WTC11 (cell line): Measurements from ENCODE around the gene COL4A2. TPM values are rescaled to one million over a fixed set of nuclear protein-coding genes. Genes with fewer than 3 reads are reported as not detected.

Source experiments
- ATAC-seq: fragments of 200-7000 bp; cut with Tn5 transposase; 2 replicates; pipeline ENCODE4 v1.10.0; 2021; ENCODE audit warnings: mild to moderate bottlenecking, moderate library complexity
- CTCF ChIA-PET: fragments of 300-600 bp; sonication (Branson Sonifier 250); formaldehyde crosslinking; loops from one replicate; lab custom pipeline; 2021; ENCODE audit warnings: antibody characterized with exemption; lab: Charles Lee
- POLR2A ChIA-PET: fragments of 350-600 bp; sonication (Branson Sonifier 250); formaldehyde crosslinking; loops from one replicate; lab custom pipeline; 2021; ENCODE audit warnings: antibody characterized with exemption; lab: Charles Lee
- DNase-seq: peaks from one replicate; pipeline ENCODE4 v3.0.0; 2021; ENCODE audit warnings: low spot score
- H3K27ac Mint-ChIP-seq: 2 replicates; pipeline ENCODE4 v1.8.0; 2021; ENCODE audit warnings: mixed read lengths
- H3K27me3 Mint-ChIP-seq: 2 replicates; pipeline ENCODE4 v1.8.0; 2021; ENCODE audit warnings: low read depth, mild to moderate bottlenecking, moderate library complexity, mixed read lengths
- H3K36me3 Mint-ChIP-seq: 2 replicates; pipeline ENCODE4 v1.8.0; 2021; ENCODE audit warnings: mixed read lengths
- H3K4me1 Mint-ChIP-seq: 2 replicates; pipeline ENCODE4 v1.8.0; 2022; ENCODE audit warnings: mixed read lengths
- H3K4me3 Mint-ChIP-seq: 2 replicates; pipeline ENCODE4 v1.8.0; 2021; ENCODE audit warnings: mild to moderate bottlenecking, moderate library complexity, mixed read lengths
- H3K9me3 Mint-ChIP-seq: 2 replicates; pipeline ENCODE4 v1.8.0; 2021; ENCODE audit warnings: mixed read lengths
- ELF4 ChIP-seq: sonication (generic); formaldehyde crosslinking; IDR thresholded peaks from 2 replicates; pipeline ENCODE4 v1.8.1; 2022; ENCODE audit warnings: low read depth, mild to moderate bottlenecking, moderate library complexity, missing genetic modification reagents
- EMX1 ChIP-seq: fragments of 250-450 bp; sonication (Bioruptor Pico); IDR thresholded peaks from 2 replicates; pipeline ENCODE4 v1.8.0; 2021; ENCODE audit warnings: mild to moderate bottlenecking
- FOXK1 ChIP-seq: sonication (generic); formaldehyde crosslinking; IDR thresholded peaks from 2 replicates; pipeline ENCODE4 v1.8.0; 2022; ENCODE audit warnings: mild to moderate bottlenecking, moderate library complexity, missing genetic modification reagents
- FOXP1 ChIP-seq: sonication (generic); formaldehyde crosslinking; IDR thresholded peaks from 2 replicates; pipeline ENCODE4 v1.8.0; 2022; ENCODE audit warnings: missing genetic modification reagents, mild to moderate bottlenecking, moderate library complexity, borderline replicate concordance
- JAZF1 ChIP-seq: fragments of 250-450 bp; sonication (Bioruptor Pico); IDR thresholded peaks from 2 replicates; pipeline ENCODE4 v1.9.0; 2021; ENCODE audit warnings: moderate library complexity, mild to moderate bottlenecking, inconsistent platforms
- NR1H2 ChIP-seq: sonication (generic); formaldehyde crosslinking; IDR thresholded peaks from 2 replicates; pipeline ENCODE4 v1.9.0; 2021; ENCODE audit warnings: mild to moderate bottlenecking, moderate library complexity, missing genetic modification reagents
- NR2C2 ChIP-seq: sonication (generic); formaldehyde crosslinking; IDR thresholded peaks from 2 replicates; pipeline ENCODE4 v1.8.0; 2022; ENCODE audit warnings: mild to moderate bottlenecking, missing genetic modification reagents
- RELA ChIP-seq: sonication (generic); formaldehyde crosslinking; IDR thresholded peaks from 2 replicates; pipeline ENCODE4 v1.8.1; 2022; ENCODE audit warnings: missing genetic modification reagents, mild to moderate bottlenecking, borderline replicate concordance
- SMAD3 ChIP-seq: sonication (generic); formaldehyde crosslinking; IDR thresholded peaks from 2 replicates; pipeline ENCODE4 v1.8.0; 2022; ENCODE audit warnings: missing genetic modification reagents, mild to moderate bottlenecking, borderline replicate concordance
- TCF7 ChIP-seq: sonication (generic); formaldehyde crosslinking; IDR thresholded peaks from 2 replicates; pipeline ENCODE4 v1.8.0; 2022; ENCODE audit warnings: mild to moderate bottlenecking, low read depth, missing genetic modification reagents, moderate library complexity
- TEAD4 ChIP-seq: sonication (generic); formaldehyde crosslinking; IDR thresholded peaks from 2 replicates; pipeline ENCODE4 v1.8.0; 2022; ENCODE audit warnings: mild to moderate bottlenecking, missing genetic modification reagents
- ZBTB21 ChIP-seq: sonication (generic); formaldehyde crosslinking; IDR thresholded peaks from 2 replicates; pipeline ENCODE4 v1.8.1; 2023; ENCODE audit warnings: mild to moderate bottlenecking, missing genetic modification reagents, borderline replicate concordance
- ZNF219 ChIP-seq: sonication (generic); formaldehyde crosslinking; IDR thresholded peaks from 2 replicates; pipeline ENCODE4 v1.8.0; 2023; ENCODE audit warnings: missing genetic modification reagents, mild to moderate bottlenecking, borderline replicate concordance
- ZNF232 ChIP-seq: sonication (generic); formaldehyde crosslinking; IDR thresholded peaks from 2 replicates; pipeline ENCODE4 v1.8.0; 2022; ENCODE audit warnings: mild to moderate bottlenecking, missing genetic modification reagents
- ZNF396 ChIP-seq: fragments of 250-450 bp; sonication (Bioruptor Pico); IDR thresholded peaks from 2 replicates; pipeline ENCODE4 v1.8.0; 2021; ENCODE audit warnings: mild to moderate bottlenecking, moderate library complexity, borderline replicate concordance
- total RNA-seq: library from RNA; stranded (reverse); gene quantifications from 3 replicates; pipeline ENCODE4 v1.2.3, GENCODE V29; 2021
- TF ChIP-seq, protein P1 (sequence below): sonication (generic); formaldehyde crosslinking; IDR thresholded peaks from 2 replicates; pipeline ENCODE4 v1.8.1; 2023; ENCODE audit warnings: mild to moderate bottlenecking, missing genetic modification reagents, borderline replicate concordance
- TF ChIP-seq, protein P2 (sequence below): fragments of 250-450 bp; sonication (Bioruptor Pico); IDR thresholded peaks from 2 replicates; pipeline ENCODE4 v1.9.0; 2021; ENCODE audit warnings: mild to moderate bottlenecking
- TF ChIP-seq, protein P3 (sequence below): sonication (generic); formaldehyde crosslinking; IDR thresholded peaks from 2 replicates; pipeline ENCODE4 v1.8.0; 2022; ENCODE audit warnings: mild to moderate bottlenecking, missing genetic modification reagents
- TF ChIP-seq, protein P4 (sequence below): sonication (generic); formaldehyde crosslinking; IDR thresholded peaks from 2 replicates; pipeline ENCODE4 v1.8.1; 2022; ENCODE audit warnings: missing genetic modification reagents, borderline replicate concordance

COL4A2 gene
- total RNA-seq, 1 experiment from 2014 or later, result 109 TPM

DNA sequence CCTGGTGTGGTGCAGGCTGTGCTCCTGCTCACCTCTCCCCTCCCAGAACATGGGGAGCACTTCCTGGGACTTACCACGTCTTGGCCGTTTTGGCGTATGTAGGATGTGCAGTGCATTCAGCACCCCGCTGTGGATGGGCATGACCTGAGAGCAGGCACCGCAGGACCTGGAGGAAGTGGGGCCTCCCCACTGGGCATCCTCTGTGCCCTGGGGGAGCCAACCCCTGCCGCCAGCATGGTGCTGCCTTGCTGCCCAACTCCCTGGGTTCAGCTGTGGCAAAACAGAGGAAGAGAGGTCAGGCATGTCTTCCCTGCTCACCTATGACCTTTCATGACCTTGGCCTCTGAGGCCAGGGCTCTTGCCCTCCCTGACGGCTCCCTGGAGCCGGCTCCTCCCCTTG is 150.9 kb downstream of the COL4A2 start (continued):
- TF ChIP-seq, protein P1, sequence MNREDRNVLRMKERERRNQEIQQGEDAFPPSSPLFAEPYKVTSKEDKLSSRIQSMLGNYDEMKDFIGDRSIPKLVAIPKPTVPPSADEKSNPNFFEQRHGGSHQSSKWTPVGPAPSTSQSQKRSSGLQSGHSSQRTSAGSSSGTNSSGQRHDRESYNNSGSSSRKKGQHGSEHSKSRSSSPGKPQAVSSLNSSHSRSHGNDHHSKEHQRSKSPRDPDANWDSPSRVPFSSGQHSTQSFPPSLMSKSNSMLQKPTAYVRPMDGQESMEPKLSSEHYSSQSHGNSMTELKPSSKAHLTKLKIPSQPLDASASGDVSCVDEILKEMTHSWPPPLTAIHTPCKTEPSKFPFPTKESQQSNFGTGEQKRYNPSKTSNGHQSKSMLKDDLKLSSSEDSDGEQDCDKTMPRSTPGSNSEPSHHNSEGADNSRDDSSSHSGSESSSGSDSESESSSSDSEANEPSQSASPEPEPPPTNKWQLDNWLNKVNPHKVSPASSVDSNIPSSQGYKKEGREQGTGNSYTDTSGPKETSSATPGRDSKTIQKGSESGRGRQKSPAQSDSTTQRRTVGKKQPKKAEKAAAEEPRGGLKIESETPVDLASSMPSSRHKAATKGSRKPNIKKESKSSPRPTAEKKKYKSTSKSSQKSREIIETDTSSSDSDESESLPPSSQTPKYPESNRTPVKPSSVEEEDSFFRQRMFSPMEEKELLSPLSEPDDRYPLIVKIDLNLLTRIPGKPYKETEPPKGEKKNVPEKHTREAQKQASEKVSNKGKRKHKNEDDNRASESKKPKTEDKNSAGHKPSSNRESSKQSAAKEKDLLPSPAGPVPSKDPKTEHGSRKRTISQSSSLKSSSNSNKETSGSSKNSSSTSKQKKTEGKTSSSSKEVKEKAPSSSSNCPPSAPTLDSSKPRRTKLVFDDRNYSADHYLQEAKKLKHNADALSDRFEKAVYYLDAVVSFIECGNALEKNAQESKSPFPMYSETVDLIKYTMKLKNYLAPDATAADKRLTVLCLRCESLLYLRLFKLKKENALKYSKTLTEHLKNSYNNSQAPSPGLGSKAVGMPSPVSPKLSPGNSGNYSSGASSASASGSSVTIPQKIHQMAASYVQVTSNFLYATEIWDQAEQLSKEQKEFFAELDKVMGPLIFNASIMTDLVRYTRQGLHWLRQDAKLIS (CRISPR knock-in tag), result no peak
- TF ChIP-seq ZNF232, result no peak

DNA sequence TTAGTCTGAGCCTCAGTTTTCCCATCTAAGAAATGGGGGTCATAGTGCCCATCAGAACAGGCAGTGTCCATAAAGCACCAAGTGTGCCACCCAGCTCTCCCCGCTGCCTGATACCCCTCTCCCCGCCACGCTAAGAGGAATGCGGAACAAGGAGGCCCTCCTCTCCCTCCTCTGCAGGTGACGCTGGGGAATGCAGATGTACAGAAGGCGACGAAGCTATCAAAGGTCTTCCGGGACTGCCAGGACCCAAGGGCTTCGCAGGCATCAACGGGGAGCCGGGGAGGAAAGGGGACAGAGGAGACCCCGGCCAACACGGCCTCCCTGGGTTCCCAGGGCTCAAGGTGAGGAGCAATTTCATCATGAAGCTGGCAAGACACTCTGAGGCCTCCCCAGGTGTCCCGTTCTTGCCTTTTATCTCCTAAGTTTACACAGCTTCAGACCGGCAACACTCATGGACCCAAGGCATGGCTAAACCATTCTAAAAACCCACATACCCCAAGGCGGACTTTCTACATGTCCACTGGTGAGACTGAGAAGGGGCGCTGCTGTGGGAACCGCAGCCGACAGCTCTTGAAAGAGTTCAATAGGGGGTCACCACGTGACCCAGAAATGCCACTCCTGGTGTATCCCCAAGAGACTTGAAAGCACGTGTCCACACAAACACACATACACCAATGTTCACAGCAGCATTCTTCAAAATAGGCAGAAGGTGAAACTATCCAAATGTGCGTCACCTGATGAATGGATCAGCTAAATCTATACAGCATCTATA is 151.7 kb downstream of the COL4A2 start:
- Mint-ChIP-seq H3K27me3 (no peaks in the 10 kb centered on the region), H3K9me3 (no peaks in the 10 kb centered on the region), H3K4me1 (peaks cover 25% of the 10 kb centered on the region), H3K27ac (peak overlapping the region; percentile 63), H3K36me3 (peaks cover 29% of the 10 kb centered on the region), H3K4me3 (no peak overlapping the region)
- TF ChIP-seq EMX1 (no peak), NR1H2 (CRISPR knock-in tag) (no peak), ZBTB21 (no peak), FOXP1 (no peak), FOXK1 (CRISPR knock-in tag) (no peak), ELF4 (CRISPR knock-in tag) (no peak), TEAD4 (CRISPR knock-in tag) (no peak), NR2C2 (CRISPR knock-in tag) (no peak)
- TF ChIP-seq, protein P2, sequence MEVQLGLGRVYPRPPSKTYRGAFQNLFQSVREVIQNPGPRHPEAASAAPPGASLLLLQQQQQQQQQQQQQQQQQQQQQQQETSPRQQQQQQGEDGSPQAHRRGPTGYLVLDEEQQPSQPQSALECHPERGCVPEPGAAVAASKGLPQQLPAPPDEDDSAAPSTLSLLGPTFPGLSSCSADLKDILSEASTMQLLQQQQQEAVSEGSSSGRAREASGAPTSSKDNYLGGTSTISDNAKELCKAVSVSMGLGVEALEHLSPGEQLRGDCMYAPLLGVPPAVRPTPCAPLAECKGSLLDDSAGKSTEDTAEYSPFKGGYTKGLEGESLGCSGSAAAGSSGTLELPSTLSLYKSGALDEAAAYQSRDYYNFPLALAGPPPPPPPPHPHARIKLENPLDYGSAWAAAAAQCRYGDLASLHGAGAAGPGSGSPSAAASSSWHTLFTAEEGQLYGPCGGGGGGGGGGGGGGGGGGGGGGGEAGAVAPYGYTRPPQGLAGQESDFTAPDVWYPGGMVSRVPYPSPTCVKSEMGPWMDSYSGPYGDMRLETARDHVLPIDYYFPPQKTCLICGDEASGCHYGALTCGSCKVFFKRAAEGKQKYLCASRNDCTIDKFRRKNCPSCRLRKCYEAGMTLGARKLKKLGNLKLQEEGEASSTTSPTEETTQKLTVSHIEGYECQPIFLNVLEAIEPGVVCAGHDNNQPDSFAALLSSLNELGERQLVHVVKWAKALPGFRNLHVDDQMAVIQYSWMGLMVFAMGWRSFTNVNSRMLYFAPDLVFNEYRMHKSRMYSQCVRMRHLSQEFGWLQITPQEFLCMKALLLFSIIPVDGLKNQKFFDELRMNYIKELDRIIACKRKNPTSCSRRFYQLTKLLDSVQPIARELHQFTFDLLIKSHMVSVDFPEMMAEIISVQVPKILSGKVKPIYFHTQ (CRISPR knock-in tag), result no peak
- ChIA-PET CTCF (no interaction called here), POLR2A (no interaction called here)
- DNase-seq (no peak), ATAC-seq (no peak)

DNA sequence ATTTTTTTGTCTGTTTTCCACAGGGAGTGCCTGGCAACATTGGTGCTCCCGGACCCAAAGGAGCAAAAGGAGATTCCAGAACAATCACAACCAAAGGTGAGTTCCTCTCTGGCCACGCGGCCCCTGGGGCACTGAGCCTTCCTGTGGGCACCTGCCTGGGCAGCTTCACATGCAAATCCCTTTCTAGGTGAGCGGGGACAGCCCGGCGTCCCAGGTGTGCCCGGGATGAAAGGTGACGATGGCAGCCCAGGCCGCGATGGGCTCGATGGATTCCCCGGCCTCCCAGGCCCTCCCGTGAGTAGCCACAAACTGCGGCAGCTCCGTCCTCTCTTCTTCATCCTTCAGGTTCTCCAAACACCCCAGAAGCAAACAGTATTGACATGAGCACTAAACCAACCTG is 155.0 kb downstream of the COL4A2 start:
- Mint-ChIP-seq H3K27me3 (no peaks in the 10 kb centered on the region), H3K36me3 (peaks cover 36% of the 10 kb centered on the region), H3K9me3 (no peaks in the 10 kb centered on the region), H3K4me3 (no peak overlapping the region), H3K27ac (no peak overlapping the region), H3K4me1 (peaks cover 7% of the 10 kb centered on the region)
- ChIA-PET POLR2A (no interaction called here), CTCF (no interaction called here)
- no peak for ATAC-seq
- DNase-seq, result no peak
- TF ChIP-seq, protein P1 (CRISPR knock-in tag), result no peak
- TF ChIP-seq ZNF219 (CRISPR knock-in tag), result no peak
- no peak for TF ChIP-seq SMAD3
- no peak for TF ChIP-seq RELA (CRISPR knock-in tag)
- no peak for TF ChIP-seq NR2C2 (CRISPR knock-in tag)
- TF ChIP-seq ZNF396 (CRISPR knock-in tag), result no peak
- TF ChIP-seq, protein P3, sequence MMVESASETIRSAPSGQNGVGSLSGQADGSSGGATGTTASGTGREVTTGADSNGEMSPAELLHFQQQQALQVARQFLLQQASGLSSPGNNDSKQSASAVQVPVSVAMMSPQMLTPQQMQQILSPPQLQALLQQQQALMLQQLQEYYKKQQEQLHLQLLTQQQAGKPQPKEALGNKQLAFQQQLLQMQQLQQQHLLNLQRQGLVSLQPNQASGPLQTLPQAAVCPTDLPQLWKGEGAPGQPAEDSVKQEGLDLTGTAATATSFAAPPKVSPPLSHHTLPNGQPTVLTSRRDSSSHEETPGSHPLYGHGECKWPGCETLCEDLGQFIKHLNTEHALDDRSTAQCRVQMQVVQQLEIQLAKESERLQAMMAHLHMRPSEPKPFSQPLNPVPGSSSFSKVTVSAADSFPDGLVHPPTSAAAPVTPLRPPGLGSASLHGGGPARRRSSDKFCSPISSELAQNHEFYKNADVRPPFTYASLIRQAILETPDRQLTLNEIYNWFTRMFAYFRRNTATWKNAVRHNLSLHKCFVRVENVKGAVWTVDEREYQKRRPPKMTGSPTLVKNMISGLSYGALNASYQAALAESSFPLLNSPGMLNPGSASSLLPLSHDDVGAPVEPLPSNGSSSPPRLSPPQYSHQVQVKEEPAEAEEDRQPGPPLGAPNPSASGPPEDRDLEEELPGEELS (CRISPR knock-in tag), result no peak
- no peak for TF ChIP-seq TCF7
- TF ChIP-seq JAZF1, result no peak
- TF ChIP-seq, protein P4, sequence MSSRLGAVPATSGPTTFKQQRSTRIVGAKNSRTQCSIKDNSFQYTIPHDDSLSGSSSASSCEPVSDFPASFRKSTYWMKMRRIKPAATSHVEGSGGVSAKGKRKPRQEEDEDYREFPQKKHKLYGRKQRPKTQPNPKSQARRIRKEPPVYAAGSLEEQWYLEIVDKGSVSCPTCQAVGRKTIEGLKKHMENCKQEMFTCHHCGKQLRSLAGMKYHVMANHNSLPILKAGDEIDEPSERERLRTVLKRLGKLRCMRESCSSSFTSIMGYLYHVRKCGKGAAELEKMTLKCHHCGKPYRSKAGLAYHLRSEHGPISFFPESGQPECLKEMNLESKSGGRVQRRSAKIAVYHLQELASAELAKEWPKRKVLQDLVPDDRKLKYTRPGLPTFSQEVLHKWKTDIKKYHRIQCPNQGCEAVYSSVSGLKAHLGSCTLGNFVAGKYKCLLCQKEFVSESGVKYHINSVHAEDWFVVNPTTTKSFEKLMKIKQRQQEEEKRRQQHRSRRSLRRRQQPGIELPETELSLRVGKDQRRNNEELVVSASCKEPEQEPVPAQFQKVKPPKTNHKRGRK (CRISPR knock-in tag), result no peak
